OCI-LY7 (cell line): ENCODE data around the gene HLCS.

Experiments
- EZH2phosphoT487 ChIP-seq: fragments of 200-600 bp; sonication (generic); IDR thresholded peaks from 2 replicates; pipeline ENCODE4 v1.6.1; 2018; ENCODE audit warnings: low read depth, borderline replicate concordance, mild to moderate bottlenecking, mixed run types, antibody characterized with exemption, low read length, moderate library complexity, mixed read lengths
- TF ChIP-seq, protein P1 (sequence below): fragments of 200-600 bp; sonication (generic); conservative IDR thresholded peaks from 2 replicates; pipeline ENCODE4 v1.5.1; 2014; ENCODE audit warnings: mild to moderate bottlenecking, antibody characterized with exemption, low read length, moderate library complexity, mixed read lengths

DNA sequence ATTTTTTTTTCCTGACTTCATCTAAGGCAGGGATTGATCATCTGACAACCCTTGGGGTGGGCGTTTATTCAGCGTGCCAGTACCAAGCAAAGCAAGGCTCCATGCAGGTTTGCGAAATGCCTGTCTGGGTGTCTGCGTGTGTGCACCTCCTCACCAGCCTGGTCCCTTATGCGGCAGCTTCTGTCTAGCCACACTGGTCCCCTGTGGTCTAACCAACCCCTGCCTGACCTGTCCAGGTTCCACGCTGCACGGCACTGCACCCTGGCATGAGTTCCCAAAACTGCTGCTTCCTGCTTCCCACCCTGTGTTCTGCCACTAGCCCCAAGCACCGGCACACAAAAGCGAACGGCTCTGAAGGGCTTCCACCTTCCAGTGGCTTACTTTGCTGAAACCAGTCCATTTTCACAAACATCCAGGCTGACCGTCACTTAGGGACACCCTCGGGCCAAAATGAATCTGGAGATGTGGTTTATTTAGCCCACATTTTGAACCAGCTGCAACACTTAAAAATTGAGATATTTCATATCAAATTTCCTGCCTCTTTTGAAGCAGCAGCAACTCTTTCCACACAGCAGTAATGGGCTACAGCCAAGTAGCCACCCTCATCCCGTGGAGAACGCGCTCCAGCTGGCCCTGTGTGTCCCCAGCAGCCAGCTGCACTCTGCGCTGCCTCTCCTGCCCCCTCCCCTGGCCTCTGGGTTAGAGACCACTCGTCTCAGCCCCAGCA is 55.7 kb downstream of the HLCS start:
- TF ChIP-seq, protein P1, sequence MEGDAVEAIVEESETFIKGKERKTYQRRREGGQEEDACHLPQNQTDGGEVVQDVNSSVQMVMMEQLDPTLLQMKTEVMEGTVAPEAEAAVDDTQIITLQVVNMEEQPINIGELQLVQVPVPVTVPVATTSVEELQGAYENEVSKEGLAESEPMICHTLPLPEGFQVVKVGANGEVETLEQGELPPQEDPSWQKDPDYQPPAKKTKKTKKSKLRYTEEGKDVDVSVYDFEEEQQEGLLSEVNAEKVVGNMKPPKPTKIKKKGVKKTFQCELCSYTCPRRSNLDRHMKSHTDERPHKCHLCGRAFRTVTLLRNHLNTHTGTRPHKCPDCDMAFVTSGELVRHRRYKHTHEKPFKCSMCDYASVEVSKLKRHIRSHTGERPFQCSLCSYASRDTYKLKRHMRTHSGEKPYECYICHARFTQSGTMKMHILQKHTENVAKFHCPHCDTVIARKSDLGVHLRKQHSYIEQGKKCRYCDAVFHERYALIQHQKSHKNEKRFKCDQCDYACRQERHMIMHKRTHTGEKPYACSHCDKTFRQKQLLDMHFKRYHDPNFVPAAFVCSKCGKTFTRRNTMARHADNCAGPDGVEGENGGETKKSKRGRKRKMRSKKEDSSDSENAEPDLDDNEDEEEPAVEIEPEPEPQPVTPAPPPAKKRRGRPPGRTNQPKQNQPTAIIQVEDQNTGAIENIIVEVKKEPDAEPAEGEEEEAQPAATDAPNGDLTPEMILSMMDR, result no peak
- TF ChIP-seq EZH2phosphoT487, result no peak
